ENCODE results near the gene NOXO1.

GRCh38 chr16:2007081-2007836 lies 26.0 kb upstream of the NOXO1 start:
- TF ChIP-seq, protein P1, sequence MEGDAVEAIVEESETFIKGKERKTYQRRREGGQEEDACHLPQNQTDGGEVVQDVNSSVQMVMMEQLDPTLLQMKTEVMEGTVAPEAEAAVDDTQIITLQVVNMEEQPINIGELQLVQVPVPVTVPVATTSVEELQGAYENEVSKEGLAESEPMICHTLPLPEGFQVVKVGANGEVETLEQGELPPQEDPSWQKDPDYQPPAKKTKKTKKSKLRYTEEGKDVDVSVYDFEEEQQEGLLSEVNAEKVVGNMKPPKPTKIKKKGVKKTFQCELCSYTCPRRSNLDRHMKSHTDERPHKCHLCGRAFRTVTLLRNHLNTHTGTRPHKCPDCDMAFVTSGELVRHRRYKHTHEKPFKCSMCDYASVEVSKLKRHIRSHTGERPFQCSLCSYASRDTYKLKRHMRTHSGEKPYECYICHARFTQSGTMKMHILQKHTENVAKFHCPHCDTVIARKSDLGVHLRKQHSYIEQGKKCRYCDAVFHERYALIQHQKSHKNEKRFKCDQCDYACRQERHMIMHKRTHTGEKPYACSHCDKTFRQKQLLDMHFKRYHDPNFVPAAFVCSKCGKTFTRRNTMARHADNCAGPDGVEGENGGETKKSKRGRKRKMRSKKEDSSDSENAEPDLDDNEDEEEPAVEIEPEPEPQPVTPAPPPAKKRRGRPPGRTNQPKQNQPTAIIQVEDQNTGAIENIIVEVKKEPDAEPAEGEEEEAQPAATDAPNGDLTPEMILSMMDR (IDR thresholded peaks at IDR 0.05), result no peak
- no peak for TF ChIP-seq POLR2A (IDR thresholded peaks at IDR 0.05)

Data from thyroid gland (tissue), 4 donors.